ENCODE measurements around the gene REV3L.

Gene REV3L

GRCh38 chr6:111266276-111266675 lies 216.7 kb downstream of the REV3L start:
- in situ Hi-C loops (cut with MboI; ENCODE audit: low sequenced_read_pairs): loop anchor here (25.0 kb wide), 1 partner anchor 371 kb away; no protein-coding TSS in a partner anchor

- in situ Hi-C loops (cut with MboI; ENCODE audit: low sequenced_read_pairs): loop anchor here (25.0 kb wide), 1 partner anchor 371 kb away; no protein-coding TSS in a partner anchor
Measured at GRCh38 chr6:111265842-111266241, 217.2 kb downstream of the REV3L start.

GRCh38 chr6:111263837-111264236 lies 219.2 kb downstream of the REV3L start:
- in situ Hi-C loops (cut with MboI; ENCODE audit: low sequenced_read_pairs): loop anchor here (25.0 kb wide), 1 partner anchor 373 kb away; no protein-coding TSS in a partner anchor

- in situ Hi-C loops (cut with MboI; ENCODE audit: low sequenced_read_pairs): loop anchor here (25.0 kb wide), 1 partner anchor 377 kb away; no protein-coding TSS in a partner anchor
Measured at GRCh38 chr6:111260570-111261298, 222.3 kb downstream of the REV3L start.

GRCh38 chr6:111259089-111259831 lies 223.8 kb downstream of the REV3L start:
- in situ Hi-C loops (cut with MboI; ENCODE audit: low sequenced_read_pairs): loop anchor here (25.0 kb wide), 1 partner anchor 378 kb away; no protein-coding TSS in a partner anchor

GRCh38 chr6:111258615-111259088 lies 224.4 kb downstream of the REV3L start:
- in situ Hi-C loops (cut with MboI; ENCODE audit: low sequenced_read_pairs): loop anchor here (25.0 kb wide), 1 partner anchor 379 kb away; no protein-coding TSS in a partner anchor

GRCh38 chr6:111258010-111258409 lies 225.0 kb downstream of the REV3L start:
- in situ Hi-C loops (cut with MboI; ENCODE audit: low sequenced_read_pairs): loop anchor here (25.0 kb wide), 1 partner anchor 379 kb away; no protein-coding TSS in a partner anchor

GRCh38 chr6:111256646-111257045 lies 226.4 kb downstream of the REV3L start:
- in situ Hi-C loops (cut with MboI; ENCODE audit: low sequenced_read_pairs): loop anchor here (25.0 kb wide), 1 partner anchor 381 kb away; no protein-coding TSS in a partner anchor

- in situ Hi-C loops (cut with MboI; ENCODE audit: low sequenced_read_pairs): loop anchor here (25.0 kb wide), 1 partner anchor 381 kb away; no protein-coding TSS in a partner anchor
Measured at GRCh38 chr6:111255838-111256237, 227.2 kb downstream of the REV3L start.

GRCh38 chr6:111254779-111255166 lies 228.2 kb downstream of the REV3L start:
- in situ Hi-C loops (cut with MboI; ENCODE audit: low sequenced_read_pairs): loop anchor here (25.0 kb wide), 1 partner anchor 383 kb away; no protein-coding TSS in a partner anchor

GRCh38 chr6:111254004-111254778 lies 228.8 kb downstream of the REV3L start:
- in situ Hi-C loops (cut with MboI; ENCODE audit: low sequenced_read_pairs): loop anchor here (25.0 kb wide), 1 partner anchor 383 kb away; no protein-coding TSS in a partner anchor

- in situ Hi-C loops (cut with MboI; ENCODE audit: low sequenced_read_pairs): loop anchor here (25.0 kb wide), 1 partner anchor 385 kb away; no protein-coding TSS in a partner anchor
Measured at GRCh38 chr6:111252726-111253125, 230.3 kb downstream of the REV3L start.

GRCh38 chr6:111250791-111251354 lies 232.1 kb downstream of the REV3L start:
- in situ Hi-C loops (cut with MboI; ENCODE audit: low sequenced_read_pairs): loop anchor here (25.0 kb wide), 1 partner anchor 386 kb away; no protein-coding TSS in a partner anchor
